Calu3 (cell line): ENCODE measurements around the gene IFI27L1. TPM values are rescaled to one million over a fixed set of nuclear protein-coding genes. Genes with fewer than 3 reads are reported as not detected.
A peak's percentile ranks its signal among the peaks of the same experiment; 100 is the strongest.

Experiments
- Bru-seq: library from RNA; stranded (reverse); fragments of 400-500 nt; gene quantifications from one replicate; lab custom pipeline; 2021; lab: Mats Ljungman, UMichigan
- BruChase-seq, 2 experiments: library from RNA; stranded (reverse); fragments of 400-500 nt; gene quantifications; one replicate each; lab custom pipeline; 2021; lab: Mats Ljungman, UMichigan
- BruUV-seq: library from RNA; stranded (reverse); fragments of 400-500 nt; replicated peaks from 2 replicates; lab custom pipeline; 2021; lab: Mats Ljungman, UMichigan
- CTCF ChIA-PET: fragments of 300-600 bp; sonication (Branson Sonifier 250); formaldehyde crosslinking; loops from one replicate; lab custom pipeline; 2022; ENCODE audit warnings: antibody characterized with exemption; lab: Charles Lee
- DNase-seq: peaks from one replicate; pipeline ENCODE4 v3.0.0; 2022
- H3K27ac Mint-ChIP-seq: one replicate; pipeline ENCODE4 v1.8.0; 2022; ENCODE audit warnings: mixed read lengths; ENCODE audit not compliant: unreplicated experiment
- H3K27me3 Mint-ChIP-seq: one replicate; pipeline ENCODE4 v1.8.0; 2022; ENCODE audit warnings: mixed read lengths; ENCODE audit not compliant: unreplicated experiment
- H3K36me3 Mint-ChIP-seq: one replicate; pipeline ENCODE4 v1.8.0; 2022; ENCODE audit warnings: mild to moderate bottlenecking, moderate library complexity, mixed read lengths; ENCODE audit not compliant: insufficient read depth, unreplicated experiment
- H3K4me1 Mint-ChIP-seq: one replicate; pipeline ENCODE4 v1.8.0; 2022; ENCODE audit warnings: mild to moderate bottlenecking, low read depth, mixed read lengths; ENCODE audit not compliant: unreplicated experiment
- H3K4me3 Mint-ChIP-seq: one replicate; pipeline ENCODE4 v1.8.0; 2022; ENCODE audit warnings: mild to moderate bottlenecking, low read depth, moderate library complexity, mixed read lengths; ENCODE audit not compliant: unreplicated experiment
- H3K9me3 Mint-ChIP-seq: one replicate; pipeline ENCODE4 v1.8.0; 2022; ENCODE audit warnings: low read depth, mixed read lengths; ENCODE audit not compliant: unreplicated experiment
- CTCF ChIP-seq: fragments of 200-600 bp; IDR thresholded peaks from one replicate; pipeline ENCODE4 v1.8.0; 2022; ENCODE audit warnings: antibody characterized with exemption; ENCODE audit not compliant: unreplicated experiment
- intact Hi-C: fragments of 100-400 bp; cut with micrococcal nuclease; formaldehyde crosslinking; loops from one replicate; pipeline ENCODE4 v1.10.0; 2022; ENCODE audit not compliant: unreplicated experiment
- long read RNA-seq: library from polyadenylated mRNA; stranded (forward); transcript quantifications from one replicate; pipeline ENCODE4 v2.0.0, GENCODE V29; 2022
- total RNA-seq: library from RNA; stranded (reverse); gene quantifications from 2 replicates; pipeline ENCODE4 v1.2.3, GENCODE V29; 2022

IFI27L1 gene
- total RNA-seq = 17.2 and 17.7 TPM in 2 replicates
- percentile 64 among the genes with signal in this experiment for Bru-seq, nascent RNA
- percentile 65 among the genes with signal in this experiment for BruChase-seq, experiment 1, labeled RNA remaining after a 6-hour chase
- percentile 68 among the genes with signal in this experiment for BruChase-seq, experiment 2, labeled RNA remaining after a 2-hour chase
- long read RNA-seq, transcript IFI27L1-209 (5 exons, 680 nt) = major isoform, 6 of 18 reads
- long read RNA-seq, partial matches to known transcripts = 0 of 18 reads
- long read RNA-seq, other reads (novel, unspliced or antisense) = 11 of 18 reads

GRCh38 chr14:94080621-94081385 is at the start of gene IFI27L1, which contains the start of gene DDX24:
Gene IFI27L1, plus strand, starts transcription at chr14:94081310. Its CDS starts 15,628 bp downstream, at chr14:94096938.
Gene DDX24, minus strand, starts transcription at chr14:94081202. Its CDS starts 1,460 bp downstream, at chr14:94079742.
- no TSS peak for BruUV-seq
- peaks cover 2% of the 10 kb centered on the region for H3K9me3 Mint-ChIP-seq
- intact Hi-C loops = no loop called here
- peak; percentile 96 for DNase-seq
- peak within 1 kb of the TSS; percentile 98 for H3K4me3 Mint-ChIP-seq
- CTCF ChIA-PET = interaction anchor here (1.0 to 2.0 kb wide), 2 partner anchors 30 to 56 kb away, joined by 4 read pairs; partner anchors contain the start of gene IFI27
- peak within 1 kb of the TSS; percentile 89 for H3K27ac Mint-ChIP-seq
- H3K36me3 Mint-ChIP-seq = peaks cover 37% of the 10 kb centered on the region
- TF ChIP-seq CTCF = no peak
- peaks cover 43% of the 10 kb centered on the region for H3K4me1 Mint-ChIP-seq
- H3K27me3 Mint-ChIP-seq = no peaks in the 10 kb centered on the region

GRCh38 chr14:94031883-94032279 is 49.2 kb upstream of the IFI27L1 start:
- Mint-ChIP-seq H3K36me3 (peaks cover 38% of the 10 kb centered on the region), H3K4me1 (peaks cover 34% of the 10 kb centered on the region), H3K27me3 (no peaks in the 10 kb centered on the region), H3K27ac (no peak overlapping the region), H3K9me3 (no peaks in the 10 kb centered on the region), H3K4me3 (no peak overlapping the region)
- DNase-seq = no peak
- no TSS peak for BruUV-seq
- intact Hi-C loops = no loop called here
- CTCF ChIA-PET = no interaction called here
- no peak for TF ChIP-seq CTCF

GRCh38 chr14:94034886-94035285 is 46.2 kb upstream of the IFI27L1 start:
- no peak overlapping the region for H3K4me3 Mint-ChIP-seq
- H3K9me3 Mint-ChIP-seq = no peaks in the 10 kb centered on the region
- no peak for DNase-seq
- no TSS peak for BruUV-seq
- H3K27me3 Mint-ChIP-seq = no peaks in the 10 kb centered on the region
- H3K27ac Mint-ChIP-seq = no peak overlapping the region
- no peak for TF ChIP-seq CTCF
- CTCF ChIA-PET = interaction anchor here (0.6 kb wide), 1 partner anchor 97 kb away, joined by 3 read pairs; no protein-coding TSS in a partner anchor
- peaks cover 8% of the 10 kb centered on the region for H3K4me1 Mint-ChIP-seq
- intact Hi-C loops = no loop called here
- H3K36me3 Mint-ChIP-seq = peaks cover 19% of the 10 kb centered on the region

- BruUV-seq = no TSS peak
- CTCF ChIA-PET = interaction anchor here (0.6 to 1.5 kb wide), 8 partner anchors 9 to 100 kb away, joined by 3 to 18 read pairs (median 4); partner anchors contain the start of genes IFI27 and IFI27L2
- intact Hi-C loops = no loop called here
- H3K9me3 Mint-ChIP-seq = no peaks in the 10 kb centered on the region
- no peaks in the 10 kb centered on the region for H3K4me1 Mint-ChIP-seq
- no peaks in the 10 kb centered on the region for H3K27me3 Mint-ChIP-seq
- H3K27ac Mint-ChIP-seq = no peak overlapping the region
- TF ChIP-seq CTCF = peak; percentile 59
- H3K36me3 Mint-ChIP-seq = peaks cover 25% of the 10 kb centered on the region
- peak; percentile 73 for DNase-seq
- H3K4me3 Mint-ChIP-seq = no peak overlapping the region
These were observed 44.6 kb upstream of the IFI27L1 start for GRCh38 chr14:94036313-94037167.
